ENCODE measurements around the gene INTS4. TPM values are rescaled to one million over a fixed set of nuclear protein-coding genes. Genes with fewer than 3 reads are reported as not detected.
"Not testable (repeated sequence)": the region's sequence is repeated elsewhere in the genome, so short reads cannot be mapped to it uniquely, and the experiment has no call there.

INTS4 gene
- 42.7 and 51.2 TPM in 2 replicates for total RNA-seq (2014; rRNA removed; shearing (Covaris generic); ENCODE audit: low replicate concordance)

- peak; percentile 100 for DNase-seq
- H3K4me3 ChIP-seq (ENCODE audit: low read length): peak within 1 kb of the TSS; percentile 92
- peak within 1 kb of the TSS; percentile 99 for H3K4me2 ChIP-seq (ENCODE audit: low read depth, low read length, poor library complexity, severe bottlenecking)
- H3K9me2 ChIP-seq (replicated peaks; ENCODE audit: insufficient read depth, low read length): no peaks in the 10 kb centered on the region
- peak within 1 kb of the TSS; percentile 98 for H2AFZ ChIP-seq (ENCODE audit: low read length)
- H3K9me3 ChIP-seq (ENCODE audit: low read length): no peaks in the 10 kb centered on the region
- peaks cover 24% of the 10 kb centered on the region for H3K4me1 ChIP-seq (ENCODE audit: low read length)
- no peaks in the 10 kb centered on the region for H4K20me1 ChIP-seq (ENCODE audit: insufficient read depth, low read depth, low read length)
- peaks cover 37% of the 10 kb centered on the region for H3K79me2 ChIP-seq (ENCODE audit: low read length)
- H3K27me3 ChIP-seq (ENCODE audit: low read length): no peaks in the 10 kb centered on the region
- H3K9ac ChIP-seq (ENCODE audit: low read length): peak within 1 kb of the TSS; percentile 90
- peak within 1 kb of the TSS; percentile 81 for H3K27ac ChIP-seq (ENCODE audit: low read length)
- 0 out of 2 replicates have a peak, but pooled peaks cover 7% of the 10 kb centered on the region for H3K36me3 ChIP-seq (ENCODE audit: insufficient read depth, low read length)
These were observed at the start of gene INTS4 for GRCh38 chr11:77994434-77995362. INTS4 (minus strand) TSS chr11:77994668; CDS start chr11:77994643, 25 bp downstream.

GRCh38 chr11:78041843-78042440 lies 47.5 kb upstream of the INTS4 start:
- H3K9me2 ChIP-seq (replicated peaks; ENCODE audit: insufficient read depth, low read length): no peaks in the 10 kb centered on the region
- peak; percentile 1 for DNase-seq
- no peaks in the 10 kb centered on the region for H3K27me3 ChIP-seq (ENCODE audit: low read length)
- H3K9me3 ChIP-seq (ENCODE audit: low read length): no peaks in the 10 kb centered on the region
- H3K4me2 ChIP-seq (ENCODE audit: low read depth, low read length, poor library complexity, severe bottlenecking): no peak overlapping the region
- H3K79me2 ChIP-seq (ENCODE audit: low read length): no peaks in the 10 kb centered on the region
- no peak overlapping the region for H3K4me3 ChIP-seq (ENCODE audit: low read length)
- H4K20me1 ChIP-seq (ENCODE audit: insufficient read depth, low read depth, low read length): no peaks in the 10 kb centered on the region
- no peaks in the 10 kb centered on the region for H3K36me3 ChIP-seq (ENCODE audit: insufficient read depth, low read length)
- no peak overlapping the region for H2AFZ ChIP-seq (ENCODE audit: low read length)
- peaks cover 15% of the 10 kb centered on the region for H3K4me1 ChIP-seq (ENCODE audit: low read length)
- no peak overlapping the region for H3K27ac ChIP-seq (ENCODE audit: low read length)
- H3K9ac ChIP-seq (ENCODE audit: low read length): no peak overlapping the region

- H3K4me2 ChIP-seq (ENCODE audit: low read depth, low read length, poor library complexity, severe bottlenecking); H3K9ac ChIP-seq (ENCODE audit: low read length); H3K9me3 ChIP-seq (ENCODE audit: low read length); H3K9me2 ChIP-seq (replicated peaks; ENCODE audit: insufficient read depth, low read length); H3K27me3 ChIP-seq (ENCODE audit: low read length); H2AFZ ChIP-seq (ENCODE audit: low read length); H3K36me3 ChIP-seq (ENCODE audit: insufficient read depth, low read length); H4K20me1 ChIP-seq (ENCODE audit: insufficient read depth, low read depth, low read length); H3K27ac ChIP-seq (ENCODE audit: low read length); H3K4me3 ChIP-seq (ENCODE audit: low read length); H3K79me2 ChIP-seq (ENCODE audit: low read length): not testable (repeated sequence)
- peak; percentile 16 for DNase-seq
- H3K4me1 ChIP-seq (ENCODE audit: low read length): peaks cover 14% of the 10 kb centered on the region
These were observed 46.9 kb upstream of the INTS4 start for GRCh38 chr11:78041380-78041719.

GRCh38 chr11:78040691-78041379 lies 46.4 kb upstream of the INTS4 start:
- Histone ChIP-seq H4K20me1 (ENCODE audit: insufficient read depth, low read depth, low read length) (no peaks in the 10 kb centered on the region), H3K27ac (ENCODE audit: low read length) (no peak overlapping the region), H3K36me3 (ENCODE audit: insufficient read depth, low read length) (no peaks in the 10 kb centered on the region), H3K9ac (ENCODE audit: low read length) (no peak overlapping the region), H3K4me3 (ENCODE audit: low read length) (no peak overlapping the region), H3K4me1 (ENCODE audit: low read length) (peaks cover 12% of the 10 kb centered on the region), H3K4me2 (ENCODE audit: low read depth, low read length, poor library complexity, severe bottlenecking) (no peak overlapping the region), H3K9me3 (ENCODE audit: low read length) (no peaks in the 10 kb centered on the region), H3K9me2 (replicated peaks; ENCODE audit: insufficient read depth, low read length) (no peaks in the 10 kb centered on the region), H3K27me3 (ENCODE audit: low read length) (no peaks in the 10 kb centered on the region), H3K79me2 (ENCODE audit: low read length) (no peaks in the 10 kb centered on the region), H2AFZ (ENCODE audit: low read length) (no peak overlapping the region)
- DNase-seq: peak; percentile 39

- Histone ChIP-seq H3K36me3 (ENCODE audit: insufficient read depth, low read length) (no peaks in the 10 kb centered on the region), H3K9ac (ENCODE audit: low read length) (peak overlapping the region; percentile 32), H3K9me2 (replicated peaks; ENCODE audit: insufficient read depth, low read length) (no peaks in the 10 kb centered on the region), H3K4me3 (ENCODE audit: low read length) (peak overlapping the region; percentile 23; the same call in 1 of the 2 replicates), H3K79me2 (ENCODE audit: low read length) (no peaks in the 10 kb centered on the region), H3K27me3 (ENCODE audit: low read length) (no peaks in the 10 kb centered on the region), H3K4me1 (ENCODE audit: low read length) (peaks cover 10% of the 10 kb centered on the region), H3K4me2 (ENCODE audit: low read depth, low read length, poor library complexity, severe bottlenecking) (peak overlapping the region; percentile 41), H4K20me1 (ENCODE audit: insufficient read depth, low read depth, low read length) (no peaks in the 10 kb centered on the region), H3K9me3 (ENCODE audit: low read length) (no peaks in the 10 kb centered on the region), H3K27ac (ENCODE audit: low read length) (no peak overlapping the region), H2AFZ (ENCODE audit: low read length) (peak overlapping the region; percentile 63)
- DNase-seq: peak; percentile 46
These were observed 45.6 kb upstream of the INTS4 start for GRCh38 chr11:78039919-78040671.

- H3K79me2 ChIP-seq (ENCODE audit: low read length): no peaks in the 10 kb centered on the region
- peak overlapping the region; percentile 63; the same call in 1 of the 2 replicates for H2AFZ ChIP-seq (ENCODE audit: low read length)
- no peak for DNase-seq
- no peaks in the 10 kb centered on the region for H3K36me3 ChIP-seq (ENCODE audit: insufficient read depth, low read length)
- H3K4me1 ChIP-seq (ENCODE audit: low read length): peaks cover 10% of the 10 kb centered on the region
- H3K9me3 ChIP-seq (ENCODE audit: low read length): no peaks in the 10 kb centered on the region
- H3K4me2 ChIP-seq (ENCODE audit: low read depth, low read length, poor library complexity, severe bottlenecking): peak overlapping the region; percentile 41
- no peaks in the 10 kb centered on the region for H4K20me1 ChIP-seq (ENCODE audit: insufficient read depth, low read depth, low read length)
- H3K27ac ChIP-seq (ENCODE audit: low read length): no peak overlapping the region
- no peaks in the 10 kb centered on the region for H3K9me2 ChIP-seq (replicated peaks; ENCODE audit: insufficient read depth, low read length)
- peak overlapping the region; percentile 32 for H3K9ac ChIP-seq (ENCODE audit: low read length)
- H3K27me3 ChIP-seq (ENCODE audit: low read length): no peaks in the 10 kb centered on the region
- no peak overlapping the region; the same call in 1 of the 2 replicates for H3K4me3 ChIP-seq (ENCODE audit: low read length)
These were observed 45.0 kb upstream of the INTS4 start for GRCh38 chr11:78039391-78039918.

- H3K9me3 ChIP-seq (ENCODE audit: low read length): no peaks in the 10 kb centered on the region
- H3K27me3 ChIP-seq (ENCODE audit: low read length): no peaks in the 10 kb centered on the region
- H3K9me2 ChIP-seq (replicated peaks; ENCODE audit: insufficient read depth, low read length): no peaks in the 10 kb centered on the region
- H4K20me1 ChIP-seq (ENCODE audit: insufficient read depth, low read depth, low read length): no peaks in the 10 kb centered on the region
- no peak for DNase-seq
- no peak overlapping the region for H3K27ac ChIP-seq (ENCODE audit: low read length)
- no peak overlapping the region for H3K4me3 ChIP-seq (ENCODE audit: low read length)
- peaks cover 15% of the 10 kb centered on the region for H3K4me1 ChIP-seq (ENCODE audit: low read length)
- H3K9ac ChIP-seq (ENCODE audit: low read length): no peak overlapping the region
- H3K4me2 ChIP-seq (ENCODE audit: low read depth, low read length, poor library complexity, severe bottlenecking): no peak overlapping the region
- H3K79me2 ChIP-seq (ENCODE audit: low read length): no peaks in the 10 kb centered on the region
- H3K36me3 ChIP-seq (ENCODE audit: insufficient read depth, low read length): no peaks in the 10 kb centered on the region
- H2AFZ ChIP-seq (ENCODE audit: low read length): no peak overlapping the region
These were observed 44.3 kb upstream of the INTS4 start for GRCh38 chr11:78038697-78039313.

Measured in Karpas-422 (cell line).